Measurements from ENCODE around the gene CBL.
A peak's percentile ranks its signal among the peaks of the same experiment; 100 is the strongest.

CBL gene

GRCh38 chr11:119273721-119274120, 67.6 kb downstream of the CBL start:
- no peak for DNase-seq (ENCODE audit: low read depth)

GRCh38 chr11:119277660-119278059, 71.5 kb downstream of the CBL start:
- DNase-seq (ENCODE audit: low read depth), result no peak

GRCh38 chr11:119282495-119282894, 76.4 kb downstream of the CBL start:
- no peak for DNase-seq (ENCODE audit: low read depth)

GRCh38 chr11:119284344-119285157, 78.4 kb downstream of the CBL start:
- DNase-seq (ENCODE audit: low read depth), result no peak

GRCh38 chr11:119285431-119285830, 79.3 kb downstream of the CBL start:
- DNase-seq (ENCODE audit: low read depth), result no peak

GRCh38 chr11:119288219-119288618, 82.1 kb downstream of the CBL start:
- DNase-seq (ENCODE audit: low read depth), result no peak

- no peak for DNase-seq (ENCODE audit: low read depth)
Measured at GRCh38 chr11:119290894-119291497, 84.9 kb downstream of the CBL start.

GRCh38 chr11:119293461-119293860, 87.3 kb downstream of the CBL start:
- DNase-seq (ENCODE audit: low read depth), result no peak

- no peak for DNase-seq (ENCODE audit: low read depth)
Measured at GRCh38 chr11:119295178-119295577, 89.0 kb downstream of the CBL start.

- no peak for DNase-seq (ENCODE audit: low read depth)
Measured at GRCh38 chr11:119297938-119298337, 91.8 kb downstream of the CBL start.

GRCh38 chr11:119298726-119299125, 92.6 kb downstream of the CBL start:
- no peak for DNase-seq (ENCODE audit: low read depth)

- no peak for DNase-seq (ENCODE audit: low read depth)
Measured at GRCh38 chr11:119299416-119299815, 93.3 kb downstream of the CBL start.

GRCh38 chr11:119300198-119300964, 94.2 kb downstream of the CBL start:
- DNase-seq (ENCODE audit: low read depth), result no peak

GRCh38 chr11:119303227-119303718, 97.1 kb downstream of the CBL start:
- DNase-seq (ENCODE audit: low read depth), result no peak

GRCh38 chr11:119305556-119306372, 99.6 kb downstream of the CBL start:
- no peak for DNase-seq (ENCODE audit: low read depth)

- peak; percentile 86 for DNase-seq (ENCODE audit: low read depth)
Measured at GRCh38 chr11:119306373-119306890, 100.3 kb downstream of the CBL start.

- DNase-seq (ENCODE audit: low read depth), result no peak
Measured at GRCh38 chr11:119307219-119307618, 101.1 kb downstream of the CBL start.

GRCh38 chr11:119307974-119308373, 101.8 kb downstream of the CBL start:
- DNase-seq (ENCODE audit: low read depth), result no peak

- DNase-seq (ENCODE audit: low read depth), result no peak
Measured at GRCh38 chr11:119309411-119309810, 103.3 kb downstream of the CBL start.

GRCh38 chr11:119309953-119310681, 104.0 kb downstream of the CBL start:
- no peak for DNase-seq (ENCODE audit: low read depth)

- DNase-seq (ENCODE audit: low read depth), result no peak
Measured at GRCh38 chr11:119310682-119311052, 104.5 kb downstream of the CBL start.

Measured in stromal cell of bone marrow (primary cell).